ENCODE results near the gene DIS3L2.
"Not testable (repeated sequence)": the region's sequence is repeated elsewhere in the genome, so short reads cannot be mapped to it uniquely, and the experiment has no call there.

Gene DIS3L2

DNA sequence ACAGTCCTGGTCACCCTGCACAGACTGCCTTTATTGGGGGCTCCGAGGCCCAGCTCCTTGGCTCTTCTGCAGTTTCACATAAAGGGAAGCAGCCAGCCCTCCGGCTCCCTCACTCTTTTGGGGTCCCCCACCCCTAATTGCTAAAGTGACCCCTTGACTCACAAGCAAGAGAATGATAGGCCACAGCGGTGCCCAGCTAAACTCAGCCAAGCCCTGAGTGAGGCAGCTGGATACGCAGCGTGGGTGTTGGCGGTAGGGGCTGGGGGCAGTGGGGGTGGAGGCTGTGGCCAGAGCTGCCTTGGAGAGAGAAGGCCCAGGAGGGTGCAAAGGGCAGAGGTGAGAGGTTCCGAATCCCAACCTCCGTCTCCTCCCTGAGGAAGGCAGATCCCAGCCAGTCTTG, 391.6 kb downstream of the DIS3L2 start:
- no peak overlapping the region for H3K27ac ChIP-seq (ENCODE audit: poor library complexity, severe bottlenecking)
- H3K4me3 ChIP-seq (ENCODE audit: severe bottlenecking): no peak overlapping the region
- no peaks in the 10 kb centered on the region for H3K4me1 ChIP-seq (ENCODE audit: insufficient read depth, poor library complexity, severe bottlenecking)
- TF ChIP-seq CTCF (IDR thresholded peaks at IDR 0.05; ENCODE audit: poor library complexity, severe bottlenecking): no peak
- H3K9me3 ChIP-seq (ENCODE audit: severe bottlenecking): no peaks in the 10 kb centered on the region
- no peaks in the 10 kb centered on the region for H3K36me3 ChIP-seq (ENCODE audit: low read depth)
- H3K27me3 ChIP-seq (ENCODE audit: insufficient read depth, poor library complexity, severe bottlenecking): peaks cover 43% of the 10 kb centered on the region
- ATAC-seq (ENCODE audit: low read depth) (no peak), DNase-seq (ENCODE audit: low spot score) (no peak)

DNA sequence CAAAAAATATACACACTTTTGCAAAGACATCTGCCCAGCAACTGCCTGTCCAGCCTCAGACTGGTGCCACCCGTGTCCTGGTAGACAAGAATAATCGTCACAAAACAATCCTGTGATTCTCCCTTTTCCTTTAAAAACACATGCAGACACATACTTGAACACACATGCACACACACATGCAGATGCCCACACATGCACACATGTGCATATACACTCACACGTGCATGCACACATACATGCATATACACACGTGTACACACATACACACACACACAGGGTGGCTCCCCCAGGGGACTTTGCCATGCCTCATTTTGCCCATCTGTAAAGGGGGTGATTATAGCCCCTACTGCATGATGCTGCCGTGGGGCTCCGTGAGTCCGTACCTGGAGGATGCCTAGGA, 392.1 kb downstream of the DIS3L2 start:
- ATAC-seq (ENCODE audit: low read depth): no peak
- Histone ChIP-seq H3K4me1 (ENCODE audit: insufficient read depth, poor library complexity, severe bottlenecking) (no peaks in the 10 kb centered on the region), H3K4me3 (ENCODE audit: severe bottlenecking) (no peak overlapping the region), H3K27me3 (ENCODE audit: insufficient read depth, poor library complexity, severe bottlenecking) (peaks cover 43% of the 10 kb centered on the region), H3K27ac (ENCODE audit: poor library complexity, severe bottlenecking) (no peak overlapping the region), H3K9me3 (ENCODE audit: severe bottlenecking) (no peaks in the 10 kb centered on the region), H3K36me3 (ENCODE audit: low read depth) (no peaks in the 10 kb centered on the region)
- DNase-seq (ENCODE audit: low spot score): no peak
- no peak for TF ChIP-seq CTCF (IDR thresholded peaks at IDR 0.05; ENCODE audit: poor library complexity, severe bottlenecking)

DNA sequence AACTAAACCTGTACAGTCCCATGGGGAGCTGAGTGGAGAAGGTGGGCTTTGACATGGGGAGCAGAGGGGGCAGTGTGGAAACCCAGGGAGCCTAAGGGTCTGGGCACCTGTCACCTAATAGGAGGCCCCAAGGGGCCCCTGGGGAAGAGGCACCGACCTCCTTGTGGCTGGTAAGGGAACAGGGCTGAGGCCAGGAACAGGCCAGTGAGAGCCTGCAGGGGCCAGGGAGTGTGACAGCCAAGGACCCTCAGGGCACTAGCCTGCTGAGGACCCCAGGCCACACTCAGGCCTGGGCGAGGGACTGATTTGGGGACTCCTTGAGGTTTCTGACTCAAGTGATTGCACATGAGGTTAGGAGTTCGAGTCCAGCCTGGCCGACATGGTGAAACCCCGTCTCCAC, 392.6 kb downstream of the DIS3L2 start:
- no peak for ATAC-seq (ENCODE audit: low read depth)
- no peak for TF ChIP-seq CTCF (IDR thresholded peaks at IDR 0.05; ENCODE audit: poor library complexity, severe bottlenecking)
- H3K4me1 ChIP-seq (ENCODE audit: insufficient read depth, poor library complexity, severe bottlenecking): no peaks in the 10 kb centered on the region
- DNase-seq (ENCODE audit: low spot score): peak; percentile 30
- H3K36me3 ChIP-seq (ENCODE audit: low read depth): no peaks in the 10 kb centered on the region
- no peak overlapping the region for H3K4me3 ChIP-seq (ENCODE audit: severe bottlenecking)
- H3K27me3 ChIP-seq (ENCODE audit: insufficient read depth, poor library complexity, severe bottlenecking): peaks cover 43% of the 10 kb centered on the region
- H3K9me3 ChIP-seq (ENCODE audit: severe bottlenecking): no peaks in the 10 kb centered on the region
- H3K27ac ChIP-seq (ENCODE audit: poor library complexity, severe bottlenecking): no peak overlapping the region

- Histone ChIP-seq H3K27me3 (ENCODE audit: insufficient read depth, poor library complexity, severe bottlenecking) (no peaks in the 10 kb centered on the region), H3K27ac (ENCODE audit: poor library complexity, severe bottlenecking) (no peak overlapping the region), H3K9me3 (ENCODE audit: severe bottlenecking) (no peaks in the 10 kb centered on the region), H3K36me3 (ENCODE audit: low read depth) (no peaks in the 10 kb centered on the region), H3K4me1 (ENCODE audit: insufficient read depth, poor library complexity, severe bottlenecking) (no peaks in the 10 kb centered on the region), H3K4me3 (ENCODE audit: severe bottlenecking) (no peak overlapping the region)
- ATAC-seq (ENCODE audit: low read depth): no peak
- no peak for TF ChIP-seq CTCF (IDR thresholded peaks at IDR 0.05; ENCODE audit: poor library complexity, severe bottlenecking)
- DNase-seq (ENCODE audit: low spot score): peak; percentile 1
Measured at GRCh38 chr2:232361646-232362045, 400.1 kb downstream of the DIS3L2 start.

GRCh38 chr2:232362174-232362900, 400.8 kb downstream of the DIS3L2 start:
- DNase-seq (ENCODE audit: low spot score) (peak; percentile 42), ATAC-seq (ENCODE audit: low read depth) (no peak)
- H3K4me1 ChIP-seq (ENCODE audit: insufficient read depth, poor library complexity, severe bottlenecking): no peaks in the 10 kb centered on the region
- no peak overlapping the region for H3K4me3 ChIP-seq (ENCODE audit: severe bottlenecking)
- no peak overlapping the region for H3K27ac ChIP-seq (ENCODE audit: poor library complexity, severe bottlenecking)
- no peaks in the 10 kb centered on the region for H3K27me3 ChIP-seq (ENCODE audit: insufficient read depth, poor library complexity, severe bottlenecking)
- no peaks in the 10 kb centered on the region for H3K9me3 ChIP-seq (ENCODE audit: severe bottlenecking)
- H3K36me3 ChIP-seq (ENCODE audit: low read depth): no peaks in the 10 kb centered on the region
- TF ChIP-seq CTCF (IDR thresholded peaks at IDR 0.05; ENCODE audit: poor library complexity, severe bottlenecking): no peak

DNA sequence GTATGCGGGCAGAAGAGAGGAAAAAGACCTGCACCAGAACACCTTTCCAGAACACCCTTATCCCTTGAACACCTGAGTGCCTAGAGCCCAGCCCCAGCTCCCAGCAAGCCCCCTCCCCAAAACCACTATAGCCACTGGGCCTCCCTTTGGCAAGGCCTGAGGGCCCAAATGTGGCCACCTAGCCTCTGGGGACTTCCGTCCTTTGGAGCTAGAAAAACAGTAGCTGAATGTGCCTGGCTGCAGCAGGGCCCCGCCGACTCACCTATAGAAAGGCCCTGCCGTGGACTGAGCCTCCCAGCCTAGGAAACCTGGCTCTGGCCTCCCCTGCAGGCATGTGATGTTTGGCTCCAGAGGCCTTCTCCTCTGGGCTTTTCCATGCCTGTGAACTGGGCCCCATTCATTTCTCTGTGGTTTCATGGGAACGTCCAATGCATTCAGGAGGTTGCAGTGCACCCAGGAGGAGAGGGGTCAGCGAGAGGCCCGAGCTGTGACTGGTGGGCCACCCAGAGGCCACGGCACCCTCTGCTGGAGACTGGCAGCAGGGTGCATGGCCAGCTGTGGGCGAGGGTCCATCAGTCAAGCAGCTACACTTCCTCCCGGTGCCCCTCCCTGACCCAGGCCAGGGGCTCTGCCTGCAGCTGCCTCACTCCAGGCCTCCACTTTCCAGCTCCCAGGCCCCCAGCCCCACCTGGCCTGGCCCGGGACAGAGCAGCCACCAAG, 401.7 kb downstream of the DIS3L2 start:
- H3K27ac ChIP-seq (ENCODE audit: poor library complexity, severe bottlenecking); H3K4me1 ChIP-seq (ENCODE audit: insufficient read depth, poor library complexity, severe bottlenecking); H3K4me3 ChIP-seq (ENCODE audit: severe bottlenecking); H3K9me3 ChIP-seq (ENCODE audit: severe bottlenecking); ATAC-seq (ENCODE audit: low read depth); H3K27me3 ChIP-seq (ENCODE audit: insufficient read depth, poor library complexity, severe bottlenecking); H3K36me3 ChIP-seq (ENCODE audit: low read depth): not testable (repeated sequence)
- peak; percentile 34 for DNase-seq (ENCODE audit: low spot score)
